B cell (primary cell): ENCODE results near the gene PALLD.

Experiments
- CTCF ChIP-seq: fragments of 200-600 bp; IDR thresholded peaks from one replicate; pipeline ENCODE4 v1.8.0; 2022; ENCODE audit warnings: antibody characterized with exemption, mild to moderate bottlenecking
- EZH2 ChIP-seq: IDR thresholded peaks from 2 replicates; pipeline ENCODE4 v1.6.1; 2012; ENCODE audit warnings: borderline replicate concordance, low read depth, mild to moderate bottlenecking, moderate library complexity, low read length; ENCODE audit not compliant: insufficient read depth, poor library complexity, severe bottlenecking

GRCh38 chr4:168790898-168791297 is 294.0 kb downstream of the PALLD start:
- TF ChIP-seq CTCF (no peak), EZH2 (no peak)
